HG03460 (cell line): Measurements from ENCODE around the gene ADGRL2.
"Not testable (repeated sequence)": the region's sequence is repeated elsewhere in the genome, so short reads cannot be mapped to it uniquely, and the experiment has no call there.

Experiments used
- ATAC-seq: cut with Tn5 transposase; IDR thresholded peaks from one replicate; pipeline ENCODE4 v1.9.1; 2021; ENCODE audit not compliant: unreplicated experiment

ADGRL2 gene

GRCh38 chr1:81846630-81847029 lies 45.9 kb downstream of the ADGRL2 start:
- no peak for ATAC-seq

- ATAC-seq, result no peak
Measured at GRCh38 chr1:81847063-81847462, 46.3 kb downstream of the ADGRL2 start.

GRCh38 chr1:81848880-81849682 lies 48.3 kb downstream of the ADGRL2 start:
- no peak for ATAC-seq

GRCh38 chr1:81850031-81850430 lies 49.3 kb downstream of the ADGRL2 start:
- no peak for ATAC-seq

- ATAC-seq, result no peak
Measured at GRCh38 chr1:81850495-81850894, 49.8 kb downstream of the ADGRL2 start.

GRCh38 chr1:81851217-81851616 lies 50.5 kb downstream of the ADGRL2 start:
- ATAC-seq, result no peak

- ATAC-seq, result no peak
Measured at GRCh38 chr1:81852961-81853360, 52.2 kb downstream of the ADGRL2 start.

- ATAC-seq, result no peak
Measured at GRCh38 chr1:81867235-81867634, 66.5 kb downstream of the ADGRL2 start.

GRCh38 chr1:81869307-81869706 lies 68.6 kb downstream of the ADGRL2 start:
- ATAC-seq, result no peak

- ATAC-seq, result not testable (repeated sequence)
Measured at GRCh38 chr1:81871091-81871490, 70.4 kb downstream of the ADGRL2 start.

GRCh38 chr1:81873946-81874345 lies 73.2 kb downstream of the ADGRL2 start:
- no peak for ATAC-seq

- no peak for ATAC-seq
Measured at GRCh38 chr1:81874461-81874860, 73.7 kb downstream of the ADGRL2 start.

GRCh38 chr1:81874940-81875339 lies 74.2 kb downstream of the ADGRL2 start:
- no peak for ATAC-seq

- no peak for ATAC-seq
Measured at GRCh38 chr1:81876901-81877733, 76.4 kb downstream of the ADGRL2 start.

GRCh38 chr1:81877940-81878339 lies 77.2 kb downstream of the ADGRL2 start:
- ATAC-seq, result no peak

- no peak for ATAC-seq
Measured at GRCh38 chr1:81878538-81878937, 77.8 kb downstream of the ADGRL2 start.

- ATAC-seq, result no peak
Measured at GRCh38 chr1:81880781-81881180, 80.0 kb downstream of the ADGRL2 start.

- ATAC-seq, result no peak
Measured at GRCh38 chr1:81885291-81885690, 84.6 kb downstream of the ADGRL2 start.

GRCh38 chr1:81886292-81886691 lies 85.6 kb downstream of the ADGRL2 start:
- ATAC-seq, result not testable (repeated sequence)

- ATAC-seq, result no peak
Measured at GRCh38 chr1:81887421-81888144, 86.8 kb downstream of the ADGRL2 start.

GRCh38 chr1:81889166-81889565 lies 88.4 kb downstream of the ADGRL2 start:
- ATAC-seq, result no peak
